Measurements from ENCODE around the gene TMEM235.

TMEM235 gene

GRCh38 chr17:78272914-78273258 lies 41.5 kb downstream of the TMEM235 start:
- ChIA-PET POLR2A (interaction anchor here (1.2 kb wide), 1 partner anchor 18 kb away, joined by 4 read pairs; no protein-coding TSS in a partner anchor), CTCF (no interaction called here)
- DNase-seq (ENCODE audit: extremely low spot score) = no peak
- TF ChIP-seq HDGF (IDR thresholded peaks at IDR 0.05; ENCODE audit: borderline replicate concordance) = no peak
- TF ChIP-seq ELF4 (IDR thresholded peaks at IDR 0.05) = no peak
- TF ChIP-seq SP1 (IDR thresholded peaks at IDR 0.05) = no peak
- TF ChIP-seq FOXM1 (IDR thresholded peaks at IDR 0.05; ENCODE audit: borderline replicate concordance) = no peak
- TF ChIP-seq TARDBP (IDR thresholded peaks at IDR 0.05) = no peak
- no peak for TF ChIP-seq ZNF384 (IDR thresholded peaks at IDR 0.05)
- TF ChIP-seq PKNOX1 (IDR thresholded peaks at IDR 0.05) = no peak
- no peak for TF ChIP-seq FOXK2 (IDR thresholded peaks at IDR 0.05)
- TF ChIP-seq L3MBTL2 (conservative IDR thresholded peaks at IDR 0.05) = no peak
- TF ChIP-seq CTBP1 (IDR thresholded peaks at IDR 0.05; ENCODE audit: borderline replicate concordance) = no peak
- TF ChIP-seq FOXA1 (IDR thresholded peaks at IDR 0.05) = no peak

- POLR2A ChIA-PET = interaction anchor here (0.9 kb wide), 1 partner anchor 19 kb away, joined by 3 read pairs; no protein-coding TSS in a partner anchor
- DNase-seq (ENCODE audit: extremely low spot score) = no peak
- no peak for TF ChIP-seq HDGF (IDR thresholded peaks at IDR 0.05; ENCODE audit: borderline replicate concordance)
- no peak for TF ChIP-seq FOXK2 (IDR thresholded peaks at IDR 0.05)
- no peak for TF ChIP-seq LEF1 (IDR thresholded peaks at IDR 0.05; ENCODE audit: borderline replicate concordance)
- TF ChIP-seq L3MBTL2 (conservative IDR thresholded peaks at IDR 0.05) = no peak
- TF ChIP-seq SP1 (IDR thresholded peaks at IDR 0.05) = no peak
- TF ChIP-seq FOXM1 (IDR thresholded peaks at IDR 0.05; ENCODE audit: borderline replicate concordance) = no peak
- TF ChIP-seq ELF4 (IDR thresholded peaks at IDR 0.05) = no peak
- TF ChIP-seq BHLHE40 (IDR thresholded peaks at IDR 0.05; ENCODE audit: borderline replicate concordance) = no peak
- no peak for TF ChIP-seq FOXA1 (IDR thresholded peaks at IDR 0.05)
- no peak for TF ChIP-seq NFRKB (IDR thresholded peaks at IDR 0.05)
- CTCF ChIA-PET = interaction anchor here (0.6 kb wide), 1 partner anchor 12 kb away, joined by 3 read pairs; no protein-coding TSS in a partner anchor
These were observed 42.4 kb downstream of the TMEM235 start for GRCh38 chr17:78273813-78274212.

- DNase-seq (ENCODE audit: extremely low spot score) = no peak
- TF ChIP-seq BHLHE40 (IDR thresholded peaks at IDR 0.05; ENCODE audit: borderline replicate concordance) = no peak
- no peak for TF ChIP-seq L3MBTL2 (conservative IDR thresholded peaks at IDR 0.05)
- TF ChIP-seq ZNF384 (IDR thresholded peaks at IDR 0.05) = no peak
- no peak for TF ChIP-seq SP1 (IDR thresholded peaks at IDR 0.05)
- no peak for TF ChIP-seq LEF1 (IDR thresholded peaks at IDR 0.05; ENCODE audit: borderline replicate concordance)
- no peak for TF ChIP-seq HDGF (IDR thresholded peaks at IDR 0.05; ENCODE audit: borderline replicate concordance)
- TF ChIP-seq PKNOX1 (IDR thresholded peaks at IDR 0.05) = no peak
- TF ChIP-seq SUZ12 (IDR thresholded peaks at IDR 0.05) = no peak
- TF ChIP-seq FOXA1 (IDR thresholded peaks at IDR 0.05) = no peak
- TF ChIP-seq CTBP1 (IDR thresholded peaks at IDR 0.05; ENCODE audit: borderline replicate concordance) = no peak
- TF ChIP-seq FOXM1 (IDR thresholded peaks at IDR 0.05; ENCODE audit: borderline replicate concordance) = no peak
- ChIA-PET POLR2A (no interaction called here), CTCF (no interaction called here)
These were observed 43.9 kb downstream of the TMEM235 start for GRCh38 chr17:78275355-78275754.

DNA sequence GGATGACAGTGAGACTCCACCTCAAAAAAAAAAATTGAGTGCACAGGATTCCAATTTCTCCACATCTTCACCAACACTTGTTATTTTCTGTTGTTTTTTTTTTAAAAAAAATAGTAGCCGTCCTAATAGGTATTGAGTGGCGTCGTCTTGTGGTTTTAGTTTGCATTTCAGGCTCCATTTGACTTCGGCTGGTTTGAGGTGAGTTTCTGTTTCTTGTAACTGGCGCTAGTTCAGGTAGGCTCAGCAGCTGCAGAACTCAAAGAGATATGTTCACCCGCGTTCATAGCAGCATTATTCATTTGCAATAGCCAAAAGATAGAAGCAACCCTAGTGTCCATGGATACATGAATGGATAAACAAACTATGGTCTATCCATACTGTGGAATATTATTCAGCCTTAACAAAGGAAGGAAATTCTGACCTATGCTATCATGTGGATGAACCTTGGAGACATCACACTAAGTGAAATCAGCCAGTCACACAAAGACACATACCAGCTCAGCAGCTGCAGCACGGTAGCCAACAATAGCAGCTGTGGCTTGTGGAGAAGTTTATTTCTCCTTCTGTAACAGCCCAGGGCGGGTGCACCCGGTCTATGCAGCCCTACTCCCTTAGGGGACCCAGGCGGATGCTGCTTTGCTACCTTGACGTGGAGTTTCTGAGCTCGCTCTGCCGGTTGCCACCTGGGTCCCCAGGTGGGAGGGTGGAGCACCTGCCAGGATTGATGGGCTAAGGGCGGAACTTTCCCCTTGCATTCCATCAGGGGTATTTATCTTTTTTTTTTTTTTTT lies 44.9 kb downstream of the TMEM235 start:
- no peak for DNase-seq (ENCODE audit: extremely low spot score)
- TF ChIP-seq LEF1 (IDR thresholded peaks at IDR 0.05; ENCODE audit: borderline replicate concordance) (no peak), PKNOX1 (IDR thresholded peaks at IDR 0.05) (no peak), BHLHE40 (IDR thresholded peaks at IDR 0.05; ENCODE audit: borderline replicate concordance) (no peak), FOXA1 (IDR thresholded peaks at IDR 0.05) (no peak), ZNF384 (IDR thresholded peaks at IDR 0.05) (no peak), FOXM1 (IDR thresholded peaks at IDR 0.05; ENCODE audit: borderline replicate concordance) (no peak), ARNT (IDR thresholded peaks at IDR 0.05) (no peak), CTBP1 (IDR thresholded peaks at IDR 0.05; ENCODE audit: borderline replicate concordance) (no peak), L3MBTL2 (conservative IDR thresholded peaks at IDR 0.05) (no peak), FOXK2 (IDR thresholded peaks at IDR 0.05) (no peak), SUZ12 (IDR thresholded peaks at IDR 0.05) (no peak), ELF4 (IDR thresholded peaks at IDR 0.05) (no peak), SP1 (IDR thresholded peaks at IDR 0.05) (no peak), TARDBP (IDR thresholded peaks at IDR 0.05) (no peak), HDGF (IDR thresholded peaks at IDR 0.05; ENCODE audit: borderline replicate concordance) (no peak), NFRKB (IDR thresholded peaks at IDR 0.05) (no peak)
- ChIA-PET POLR2A (no interaction called here), CTCF (no interaction called here)

DNA sequence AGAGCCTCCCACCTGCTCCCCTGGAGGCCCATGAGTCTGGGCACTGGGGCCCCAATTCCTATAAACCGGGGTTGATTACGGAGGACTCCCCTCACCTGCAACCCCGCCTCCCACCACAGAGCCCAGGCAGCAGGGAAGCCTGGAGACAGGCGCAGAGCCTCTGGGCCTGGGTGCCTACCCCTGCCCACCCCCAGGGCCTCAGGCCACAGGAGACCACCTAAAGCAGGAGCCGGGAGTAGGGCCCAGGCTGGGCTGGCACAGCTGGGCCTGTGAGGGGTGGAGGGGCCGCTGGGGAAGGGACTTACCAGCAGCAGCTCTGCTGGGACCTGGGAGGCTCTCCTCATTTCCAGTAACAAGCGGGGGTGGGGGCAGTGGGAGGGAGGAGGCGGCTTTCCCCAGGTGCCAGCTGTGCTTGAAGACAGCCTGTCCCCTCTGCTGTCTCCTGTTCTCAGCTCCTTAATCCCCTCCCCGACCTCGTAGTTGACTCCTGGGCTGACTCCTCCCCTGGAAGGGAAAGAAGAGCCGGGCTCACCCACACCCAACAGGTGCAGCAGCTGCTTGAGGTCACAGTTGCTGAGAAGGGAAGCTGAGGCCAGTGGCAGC lies 46.8 kb downstream of the TMEM235 start:
- no peak for TF ChIP-seq L3MBTL2 (conservative IDR thresholded peaks at IDR 0.05)
- TF ChIP-seq NFRKB (IDR thresholded peaks at IDR 0.05) = no peak
- TF ChIP-seq BHLHE40 (IDR thresholded peaks at IDR 0.05; ENCODE audit: borderline replicate concordance) = no peak
- no peak for TF ChIP-seq HDGF (IDR thresholded peaks at IDR 0.05; ENCODE audit: borderline replicate concordance)
- TF ChIP-seq ZNF384 (IDR thresholded peaks at IDR 0.05) = no peak
- POLR2A ChIA-PET = interaction anchor here (1.1 kb wide), 1 partner anchor 24 kb away, joined by 3 read pairs; no protein-coding TSS in a partner anchor
- DNase-seq (ENCODE audit: extremely low spot score) = no peak
- CTCF ChIA-PET = no interaction called here
